Skeletal muscle satellite cell (primary cell): ENCODE measurements around the gene FRMD4A.
"Not testable (repeated sequence)": the region's sequence is repeated elsewhere in the genome, so short reads cannot be mapped to it uniquely, and the experiment has no call there.

ENCODE experiments used
- H3K27me3 ChIP-seq: 2 replicates; pipeline ENCODE4 v1.7.0; 2013; ENCODE audit warnings: low read length; ENCODE audit not compliant: control insufficient read depth, insufficient read depth
- H3K36me3 ChIP-seq: 2 replicates; pipeline ENCODE4 v1.7.0; 2013; ENCODE audit warnings: mild to moderate bottlenecking, control low read depth, low read length; ENCODE audit not compliant: insufficient read depth
- H3K4me1 ChIP-seq: 2 replicates; pipeline ENCODE4 v1.7.0; 2013; ENCODE audit warnings: low read length; ENCODE audit not compliant: control insufficient read depth, insufficient read depth
- H3K4me2 ChIP-seq: 2 replicates; pipeline ENCODE4 v1.7.0; 2013; ENCODE audit warnings: mild to moderate bottlenecking, low read length
- H3K4me3 ChIP-seq: 2 replicates; pipeline ENCODE4 v1.7.0; 2013; ENCODE audit warnings: low read length
- H3K9ac ChIP-seq: 2 replicates; pipeline ENCODE4 v1.7.0; 2013; ENCODE audit warnings: mild to moderate bottlenecking, low read depth, low read length, moderate library complexity
- H3K9me3 ChIP-seq: replicated peaks from 2 replicates; pipeline ENCODE4 v1.7.0; 2013; ENCODE audit warnings: mild to moderate bottlenecking, control low read depth, low read length

Gene FRMD4A

DNA sequence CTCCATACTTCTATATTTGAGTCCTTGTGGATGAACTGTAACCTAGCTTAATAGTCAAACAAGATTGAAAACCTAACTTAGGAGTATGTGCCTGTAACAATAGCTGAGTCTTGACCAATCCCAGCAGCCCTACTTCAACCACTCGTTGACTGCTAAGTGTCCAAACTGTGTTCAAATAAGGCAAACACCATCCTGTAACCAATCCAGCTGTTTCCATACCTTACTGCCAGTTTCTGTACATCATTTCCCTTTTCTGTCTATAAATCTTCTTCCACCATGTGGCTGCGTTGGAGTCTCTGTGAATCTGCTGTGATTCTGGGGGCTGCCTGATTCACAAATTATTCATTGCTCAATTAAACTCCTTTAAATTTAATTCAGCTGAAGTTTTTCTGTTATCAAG lies 195.5 kb downstream of the FRMD4A start:
- peaks cover 56% of the 10 kb centered on the region for H3K27me3 ChIP-seq
- H3K9ac ChIP-seq, H3K4me1 ChIP-seq, H3K4me3 ChIP-seq, H3K4me2 ChIP-seq, H3K9me3 ChIP-seq, H3K36me3 ChIP-seq: not testable (repeated sequence)

DNA sequence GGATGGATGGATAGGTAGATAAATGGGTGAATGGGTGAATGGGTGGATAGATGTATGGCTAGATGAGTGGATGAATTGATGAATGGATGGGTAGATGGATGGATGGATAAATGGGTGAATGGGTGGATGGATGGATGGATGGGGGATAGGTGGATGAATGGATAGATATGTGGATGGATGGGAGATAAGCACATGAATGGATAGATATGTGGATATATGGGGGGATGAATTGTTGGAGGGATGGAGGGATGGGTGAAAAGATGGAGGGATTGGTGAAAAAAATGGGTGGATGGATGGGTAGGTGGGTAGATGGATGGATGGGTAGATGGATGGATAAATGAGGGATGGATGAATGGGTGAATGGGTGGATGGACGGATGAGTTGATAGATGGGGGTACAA lies 196.4 kb downstream of the FRMD4A start:
- no peaks in the 10 kb centered on the region for H3K36me3 ChIP-seq
- no peaks in the 10 kb centered on the region for H3K9me3 ChIP-seq
- no peak overlapping the region for H3K4me3 ChIP-seq
- H3K27me3 ChIP-seq = peaks cover 52% of the 10 kb centered on the region
- H3K4me1 ChIP-seq = no peaks in the 10 kb centered on the region
- H3K4me2 ChIP-seq = no peak overlapping the region
- no peak overlapping the region for H3K9ac ChIP-seq

DNA sequence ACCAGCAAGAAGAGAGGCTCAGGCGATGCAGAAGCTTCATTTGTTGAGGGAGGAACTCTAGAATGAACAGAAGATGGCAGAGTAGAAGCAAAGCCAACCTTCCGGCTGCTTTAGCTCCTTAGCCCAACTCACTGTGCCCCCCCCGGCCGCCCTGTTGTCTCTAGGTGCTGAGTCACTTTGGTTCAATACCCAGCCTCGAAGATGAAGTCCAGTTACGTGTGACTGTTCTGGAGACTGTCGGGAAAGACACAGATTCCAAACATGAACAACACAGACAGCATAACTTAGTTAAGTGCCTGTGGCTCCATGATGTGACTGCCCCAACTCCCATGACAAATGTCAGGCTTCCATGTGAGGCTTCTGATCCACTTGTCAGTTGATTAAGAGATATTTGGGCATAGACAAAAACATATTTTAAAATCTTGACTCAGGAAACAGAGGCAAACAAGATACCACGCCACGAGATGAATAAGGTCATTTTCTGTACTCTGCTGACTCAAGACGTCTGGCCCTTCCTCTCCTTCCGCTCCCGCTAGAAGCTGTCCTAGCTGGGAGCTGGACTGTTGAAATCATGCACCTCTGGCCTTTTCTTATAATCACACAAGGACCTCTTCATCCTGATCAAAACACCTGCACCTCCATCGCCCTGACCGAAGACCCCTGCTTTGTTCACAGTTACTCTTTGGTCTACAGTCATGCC lies 199.3 kb downstream of the FRMD4A start:
- Histone ChIP-seq H3K4me1 (peaks cover 2% of the 10 kb centered on the region), H3K27me3 (peaks cover 36% of the 10 kb centered on the region), H3K9ac (no peak overlapping the region), H3K36me3 (no peaks in the 10 kb centered on the region), H3K9me3 (peaks cover 3% of the 10 kb centered on the region), H3K4me2 (no peak overlapping the region), H3K4me3 (no peak overlapping the region)

DNA sequence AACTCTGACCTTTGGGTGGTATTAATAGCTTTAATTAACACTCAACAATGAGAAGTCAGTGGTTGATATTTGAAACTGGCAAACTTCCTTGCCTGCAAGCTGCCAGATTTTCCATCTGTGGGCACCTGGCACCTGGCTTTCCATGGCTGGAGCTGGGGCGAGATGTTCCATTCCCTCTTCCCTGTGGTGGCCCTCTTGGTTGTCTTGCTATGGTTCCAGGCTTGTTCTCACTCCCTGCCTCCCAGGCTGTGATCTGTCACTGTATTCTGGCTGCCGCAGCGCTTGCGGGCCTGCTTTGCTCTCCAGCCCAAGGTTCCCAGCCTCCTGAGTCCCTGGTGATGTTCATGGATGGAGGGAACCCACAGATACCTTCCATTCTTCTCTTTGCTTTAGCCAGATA lies 201.0 kb downstream of the FRMD4A start:
- Histone ChIP-seq H3K27me3 (peaks cover 26% of the 10 kb centered on the region), H3K4me1 (peaks cover 4% of the 10 kb centered on the region), H3K36me3 (no peaks in the 10 kb centered on the region), H3K9me3 (peaks cover 3% of the 10 kb centered on the region), H3K4me2 (no peak overlapping the region), H3K9ac (no peak overlapping the region), H3K4me3 (no peak overlapping the region)

DNA sequence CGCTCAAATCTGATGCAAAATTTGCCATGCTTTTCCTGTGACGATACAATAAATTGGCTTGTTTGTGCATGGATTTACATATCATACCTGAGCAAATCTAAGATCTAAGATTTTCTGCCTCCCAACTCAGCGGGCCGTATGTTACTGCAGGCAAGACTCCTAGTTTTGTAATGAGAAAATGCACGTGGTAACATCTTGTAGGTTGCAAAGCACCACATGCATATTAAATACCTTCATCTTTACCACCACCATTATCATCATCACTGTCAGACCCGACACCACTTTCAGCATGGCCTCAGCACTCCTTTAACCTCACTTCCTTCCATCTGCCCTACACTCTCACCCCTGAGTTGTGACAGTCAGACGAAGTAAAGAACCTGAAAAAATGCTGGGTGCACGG lies 202.2 kb downstream of the FRMD4A start:
- peaks cover 3% of the 10 kb centered on the region for H3K9me3 ChIP-seq
- peaks cover 16% of the 10 kb centered on the region for H3K27me3 ChIP-seq
- H3K4me1 ChIP-seq = peaks cover 4% of the 10 kb centered on the region
- no peak overlapping the region for H3K4me2 ChIP-seq
- H3K36me3 ChIP-seq = no peaks in the 10 kb centered on the region
- no peak overlapping the region for H3K9ac ChIP-seq
- no peak overlapping the region for H3K4me3 ChIP-seq

DNA sequence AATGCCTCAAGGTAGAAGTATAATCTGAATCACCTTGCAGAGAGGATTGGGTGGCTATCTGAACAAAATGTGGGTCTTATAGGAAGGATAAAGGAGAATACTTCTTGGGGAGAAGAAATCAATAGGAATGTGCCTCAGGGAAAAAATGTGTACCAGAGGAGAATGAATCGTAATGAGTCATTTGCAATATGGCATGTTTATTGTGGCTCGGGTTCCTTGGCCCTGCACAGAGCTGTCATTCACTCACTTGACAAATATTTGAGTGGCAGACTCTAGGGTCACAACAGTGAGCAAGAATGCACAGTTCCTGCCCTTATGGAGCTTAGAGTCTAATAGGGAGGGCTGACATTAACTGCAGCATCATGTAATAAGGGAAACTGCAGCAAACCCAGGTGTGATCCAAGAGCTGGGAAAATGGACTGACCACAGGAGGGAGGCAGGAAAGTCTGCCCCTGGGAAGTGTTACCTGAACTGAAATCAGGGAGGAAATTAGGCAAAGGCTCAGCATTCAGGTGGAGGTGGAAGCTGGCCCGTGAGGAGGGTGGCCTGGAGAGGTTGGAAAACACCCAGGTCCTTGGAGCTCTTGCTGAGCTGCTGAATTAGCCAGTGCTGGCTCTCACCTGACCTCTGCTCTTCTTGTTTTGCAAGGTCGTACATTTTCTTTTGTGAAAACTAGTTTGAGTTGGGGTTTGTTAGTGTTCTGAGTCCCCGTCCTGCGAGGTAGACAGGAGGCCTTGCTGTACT lies 203.9 kb downstream of the FRMD4A start:
- Histone ChIP-seq H3K4me2 (no peak overlapping the region), H3K27me3 (peaks cover 10% of the 10 kb centered on the region), H3K9ac (no peak overlapping the region), H3K4me3 (no peak overlapping the region), H3K36me3 (no peaks in the 10 kb centered on the region), H3K4me1 (peaks cover 4% of the 10 kb centered on the region), H3K9me3 (peaks cover 3% of the 10 kb centered on the region)

DNA sequence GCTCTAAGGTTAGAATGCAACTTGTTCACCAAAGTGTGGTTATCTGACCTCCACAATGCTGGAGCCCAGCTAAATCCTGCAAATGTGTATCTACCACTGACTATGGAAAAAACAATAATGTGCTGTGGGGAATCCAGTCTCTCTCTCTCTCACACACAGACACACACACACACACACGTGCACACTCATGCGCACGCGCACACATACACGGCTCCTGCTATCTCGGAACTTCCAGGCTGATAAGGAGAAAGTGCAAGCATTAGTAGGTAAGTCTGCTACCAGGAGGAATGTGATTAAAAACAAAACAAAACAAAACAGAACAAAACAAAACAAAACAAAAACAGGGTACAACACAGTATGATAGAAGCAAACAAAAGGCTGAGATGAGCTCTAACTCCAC lies 205.2 kb downstream of the FRMD4A start:
- peaks cover 4% of the 10 kb centered on the region for H3K4me1 ChIP-seq
- H3K27me3 ChIP-seq = peaks cover 13% of the 10 kb centered on the region
- H3K9ac ChIP-seq = no peak overlapping the region
- H3K4me2 ChIP-seq = no peak overlapping the region
- peaks cover 3% of the 10 kb centered on the region for H3K9me3 ChIP-seq
- no peak overlapping the region for H3K4me3 ChIP-seq
- no peaks in the 10 kb centered on the region for H3K36me3 ChIP-seq

DNA sequence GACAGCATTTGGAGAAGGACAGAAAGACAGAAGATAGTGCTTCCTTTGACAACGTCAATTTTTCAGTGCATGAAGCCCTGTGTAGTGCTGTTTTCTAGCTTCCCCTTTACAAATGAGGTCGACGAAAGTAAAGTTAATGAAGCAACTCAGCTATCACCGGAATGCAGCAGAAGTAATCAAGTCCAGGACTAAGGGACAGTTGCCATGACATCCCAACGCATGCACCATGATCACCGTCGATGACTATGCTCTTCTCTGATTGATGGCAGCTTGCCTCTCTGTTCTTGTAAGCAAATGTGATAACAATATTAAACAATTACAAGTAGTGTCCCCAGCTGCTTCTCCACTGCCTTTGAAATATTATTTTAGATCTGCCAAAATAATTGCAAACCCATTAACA lies 205.8 kb downstream of the FRMD4A start:
- Histone ChIP-seq H3K4me3 (no peak overlapping the region), H3K36me3 (no peaks in the 10 kb centered on the region), H3K9ac (no peak overlapping the region), H3K27me3 (peaks cover 13% of the 10 kb centered on the region), H3K4me1 (peaks cover 4% of the 10 kb centered on the region), H3K4me2 (no peak overlapping the region), H3K9me3 (peaks cover 3% of the 10 kb centered on the region)

DNA sequence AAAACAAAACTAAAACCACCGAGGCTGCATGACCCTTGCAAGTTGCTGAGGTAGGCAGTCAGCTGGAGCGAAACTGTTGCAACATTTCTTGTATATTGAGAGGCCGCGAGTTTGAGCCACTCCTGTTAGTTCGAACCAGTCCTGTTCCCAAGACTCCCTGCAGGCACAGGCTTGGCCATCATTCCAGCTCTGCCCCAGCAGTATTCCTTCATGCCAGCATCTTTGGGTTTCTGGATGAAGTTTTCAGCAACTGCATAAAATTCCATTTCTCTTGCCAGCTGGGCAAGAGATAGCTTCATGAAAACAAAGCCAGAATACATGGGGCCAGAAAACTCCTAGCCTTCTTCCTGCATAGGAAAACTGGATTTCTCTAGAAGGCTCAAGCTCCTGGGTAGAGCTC lies 207.6 kb downstream of the FRMD4A start:
- Histone ChIP-seq H3K9ac (no peak overlapping the region), H3K4me1 (peaks cover 4% of the 10 kb centered on the region), H3K4me2 (no peak overlapping the region), H3K27me3 (peaks cover 13% of the 10 kb centered on the region), H3K36me3 (no peaks in the 10 kb centered on the region), H3K9me3 (peaks cover 3% of the 10 kb centered on the region), H3K4me3 (no peak overlapping the region)

DNA sequence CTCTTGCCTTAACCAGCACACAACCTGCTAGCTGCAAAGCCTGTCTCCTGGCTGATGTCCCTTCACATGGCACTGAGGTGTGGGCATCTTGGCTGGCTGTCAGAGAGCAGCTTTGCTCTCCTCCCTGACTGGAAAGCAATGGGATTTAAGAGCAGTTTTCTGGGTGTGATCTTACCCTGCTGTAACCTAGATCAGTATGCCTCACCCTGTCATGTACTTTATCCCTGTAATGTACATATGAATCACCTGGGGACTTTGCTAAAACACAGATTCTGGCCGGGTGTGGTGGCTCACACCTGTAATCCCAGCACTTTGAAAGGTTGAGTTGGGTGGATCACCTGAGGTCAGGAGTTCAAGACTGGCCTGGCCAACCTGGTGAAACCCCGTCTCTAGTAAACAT lies 209.9 kb downstream of the FRMD4A start:
- Histone ChIP-seq H3K36me3 (no peaks in the 10 kb centered on the region), H3K4me3 (no peak overlapping the region), H3K4me2 (no peak overlapping the region), H3K9ac (no peak overlapping the region), H3K27me3 (peaks cover 29% of the 10 kb centered on the region), H3K9me3 (no peaks in the 10 kb centered on the region), H3K4me1 (no peaks in the 10 kb centered on the region)

DNA sequence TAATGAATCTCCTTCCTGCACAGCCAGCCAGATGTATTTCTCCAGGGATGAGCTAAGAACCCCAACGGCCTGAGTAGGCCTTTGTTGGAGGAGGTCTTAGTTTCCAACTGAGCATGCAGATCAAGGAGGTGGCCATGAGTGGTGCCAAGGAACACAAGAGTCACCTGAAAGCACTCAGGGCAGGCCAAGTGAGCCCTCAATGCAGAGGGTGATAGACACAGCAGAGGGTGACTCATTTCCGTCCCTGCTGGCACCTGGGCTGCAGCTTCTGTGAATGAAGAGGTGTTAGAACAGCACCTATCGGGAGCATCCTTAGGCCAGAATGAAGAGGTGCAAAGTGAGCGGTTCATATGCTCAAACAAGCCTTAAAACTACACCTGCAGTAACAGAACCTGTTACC lies 211.8 kb downstream of the FRMD4A start:
- peaks cover 38% of the 10 kb centered on the region for H3K27me3 ChIP-seq
- H3K4me2 ChIP-seq = no peak overlapping the region
- no peak overlapping the region for H3K9ac ChIP-seq
- H3K9me3 ChIP-seq = no peaks in the 10 kb centered on the region
- no peaks in the 10 kb centered on the region for H3K36me3 ChIP-seq
- H3K4me1 ChIP-seq = no peaks in the 10 kb centered on the region
- H3K4me3 ChIP-seq = no peak overlapping the region

DNA sequence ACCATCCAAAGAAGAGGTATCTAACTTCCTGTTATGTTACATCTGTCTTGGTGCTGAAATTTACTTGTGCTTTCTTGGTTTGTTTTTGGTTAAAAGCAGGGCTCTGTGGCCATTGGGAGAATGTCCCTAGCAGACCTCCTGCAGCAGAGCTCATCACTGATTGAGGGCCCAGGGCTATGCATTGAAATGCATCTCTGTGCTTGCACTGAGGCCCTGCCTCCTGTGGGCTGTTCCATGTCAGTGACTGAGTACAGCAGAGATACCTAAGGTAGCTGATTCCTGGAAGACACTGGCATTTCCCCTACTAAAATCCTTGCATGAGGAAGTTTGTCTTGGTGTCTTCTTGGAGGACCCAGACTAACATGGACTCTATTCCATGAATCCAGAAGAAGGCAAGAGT lies 213.9 kb downstream of the FRMD4A start:
- H3K4me1 ChIP-seq = no peaks in the 10 kb centered on the region
- H3K27me3 ChIP-seq = peaks cover 48% of the 10 kb centered on the region
- H3K4me3 ChIP-seq = no peak overlapping the region
- H3K9ac ChIP-seq = no peak overlapping the region
- H3K36me3 ChIP-seq = no peaks in the 10 kb centered on the region
- H3K9me3 ChIP-seq = no peaks in the 10 kb centered on the region
- no peak overlapping the region for H3K4me2 ChIP-seq
